Ascending aorta (tissue), 2 donors: Measurements from ENCODE around the gene TSPAN17. TPM values are rescaled to one million over a fixed set of nuclear protein-coding genes. Genes with fewer than 3 reads are reported as not detected.
A peak's percentile ranks its signal among the peaks of the same experiment; 100 is the strongest.

ENCODE experiments used
- DNase-seq, 2 donors: peaks; one replicate each; pipeline ENCODE4 v3.0.0-alpha.2; 2019; ENCODE audit warnings: low spot score in 2 of 2
- H3K27ac ChIP-seq, 2 donors: fragments of 200-600 bp; sonication (generic); one replicate each; pipeline ENCODE4 v1.5.1; 2016 to 2017; ENCODE audit warnings: mild to moderate bottlenecking in 1 of 2
- H3K27me3 ChIP-seq: fragments of 200-600 bp; sonication (generic); one replicate; pipeline ENCODE4 v1.5.1; 2017
- H3K36me3 ChIP-seq, 2 donors: fragments of 200-600 bp; sonication (generic); one replicate each; pipeline ENCODE4 v1.5.1; 2016
- H3K4me1 ChIP-seq, 2 donors: fragments of 200-600 bp; sonication (generic); one replicate each; pipeline ENCODE4 v1.5.1; 2016 to 2017; ENCODE audit warnings: mild to moderate bottlenecking in 1 of 2
- H3K4me3 ChIP-seq, 2 donors: fragments of 200-600 bp; sonication (generic); one replicate each; pipeline ENCODE4 v1.5.1; 2016 to 2017; ENCODE audit warnings: mild to moderate bottlenecking in 1 of 2
- H3K9me3 ChIP-seq, 2 donors: fragments of 200-600 bp; sonication (generic); one replicate each; pipeline ENCODE4 v1.5.1; 2016
- intact Hi-C: fragments of 100-400 bp; cut with DNase I; formaldehyde crosslinking; loops from one replicate; pipeline ENCODE4 v1.15.1; 2023
- total RNA-seq: library from RNA; depleted of rRNA; stranded (reverse); fragments of >200 nt; gene quantifications from one replicate; pipeline ENCODE4 v1.1.0, GENCODE V29; 2016
- TF ChIP-seq, protein P1 (sequence below), 3 experiments: fragments of 200-600 bp in 2 of 3; fragments of 450-650 bp in 1 of 3; sonication (generic) in 2 of 3; IDR thresholded peaks; one replicate each; pipeline ENCODE4 v1.5.1; 2016 to 2019; ENCODE audit warnings: antibody characterized with exemption in 3 of 3, mild to moderate bottlenecking in 1 of 3, moderate library complexity in 1 of 3

The TSPAN17 gene
- total RNA-seq, 1 donor from 2014 or later, result 32.7 TPM

DNA sequence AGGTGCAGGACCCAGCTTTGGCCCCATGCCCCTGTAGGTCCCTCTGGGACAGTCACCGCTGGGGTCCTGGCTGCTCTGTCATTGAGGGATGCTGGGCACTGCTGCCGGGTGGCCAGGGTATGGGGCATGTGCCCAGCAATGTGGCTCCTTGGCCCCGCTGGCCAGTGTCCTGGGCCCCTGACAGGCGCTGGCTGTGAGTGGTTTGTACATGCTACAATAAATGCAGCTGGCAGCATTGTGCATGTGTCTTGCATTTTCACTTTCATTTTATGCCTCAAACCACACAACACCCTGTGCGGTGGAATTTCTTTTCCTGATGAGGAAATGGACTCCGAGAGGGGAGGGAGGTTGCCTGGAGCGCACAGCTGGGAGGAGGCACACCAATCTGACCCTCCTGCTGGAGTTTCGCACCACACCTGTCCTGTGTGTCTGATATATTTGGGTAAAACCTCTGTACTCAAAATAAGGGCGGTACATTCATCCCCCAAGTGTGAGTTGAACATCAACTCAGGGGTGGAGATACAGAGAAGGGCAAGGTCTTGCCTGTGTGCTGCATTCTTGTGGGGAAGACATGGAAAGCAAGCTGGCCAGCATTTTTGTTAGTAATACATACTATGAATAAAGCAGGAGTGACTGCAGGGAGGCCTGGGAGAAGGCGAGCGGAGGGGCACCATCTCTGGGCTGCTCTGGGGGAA, 11.7 kb downstream of the TSPAN17 start:
- no peak overlapping the region for H3K27ac ChIP-seq
- no peak overlapping the region for H3K4me3 ChIP-seq

GRCh38 chr5:176659512-176659839, 12.2 kb downstream of the TSPAN17 start:
- Histone ChIP-seq H3K4me3 (no peak overlapping the region), H3K36me3 (peaks cover 9 to 25% of the 10 kb centered on the region in 2 donors), H3K4me1 (no peaks in the 10 kb centered on the region), H3K27ac (no peak overlapping the region), H3K9me3 (no peaks in the 10 kb centered on the region), H3K27me3 (no peaks in the 10 kb centered on the region)
- intact Hi-C loops, result loop anchor here (10.0 kb wide), 1 partner anchor 455 kb away; no protein-coding TSS in a partner anchor
- no peak for DNase-seq
- TF ChIP-seq, protein P1, sequence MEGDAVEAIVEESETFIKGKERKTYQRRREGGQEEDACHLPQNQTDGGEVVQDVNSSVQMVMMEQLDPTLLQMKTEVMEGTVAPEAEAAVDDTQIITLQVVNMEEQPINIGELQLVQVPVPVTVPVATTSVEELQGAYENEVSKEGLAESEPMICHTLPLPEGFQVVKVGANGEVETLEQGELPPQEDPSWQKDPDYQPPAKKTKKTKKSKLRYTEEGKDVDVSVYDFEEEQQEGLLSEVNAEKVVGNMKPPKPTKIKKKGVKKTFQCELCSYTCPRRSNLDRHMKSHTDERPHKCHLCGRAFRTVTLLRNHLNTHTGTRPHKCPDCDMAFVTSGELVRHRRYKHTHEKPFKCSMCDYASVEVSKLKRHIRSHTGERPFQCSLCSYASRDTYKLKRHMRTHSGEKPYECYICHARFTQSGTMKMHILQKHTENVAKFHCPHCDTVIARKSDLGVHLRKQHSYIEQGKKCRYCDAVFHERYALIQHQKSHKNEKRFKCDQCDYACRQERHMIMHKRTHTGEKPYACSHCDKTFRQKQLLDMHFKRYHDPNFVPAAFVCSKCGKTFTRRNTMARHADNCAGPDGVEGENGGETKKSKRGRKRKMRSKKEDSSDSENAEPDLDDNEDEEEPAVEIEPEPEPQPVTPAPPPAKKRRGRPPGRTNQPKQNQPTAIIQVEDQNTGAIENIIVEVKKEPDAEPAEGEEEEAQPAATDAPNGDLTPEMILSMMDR (IDR thresholded peaks at IDR 0.05), result no peak

More for the DNA sequence above, 11.7 kb downstream of the TSPAN17 start:
- intact Hi-C loops, result loop anchor here (10.0 kb wide), 1 partner anchor 456 kb away; no protein-coding TSS in a partner anchor
- DNase-seq, result no peak
- Histone ChIP-seq H3K9me3 (no peaks in the 10 kb centered on the region), H3K36me3 (peaks cover 10 to 30% of the 10 kb centered on the region in 2 donors), H3K27me3 (no peaks in the 10 kb centered on the region), H3K4me1 (no peaks in the 10 kb centered on the region)
- TF ChIP-seq, protein P1 (IDR thresholded peaks at IDR 0.05), result no peak

DNA sequence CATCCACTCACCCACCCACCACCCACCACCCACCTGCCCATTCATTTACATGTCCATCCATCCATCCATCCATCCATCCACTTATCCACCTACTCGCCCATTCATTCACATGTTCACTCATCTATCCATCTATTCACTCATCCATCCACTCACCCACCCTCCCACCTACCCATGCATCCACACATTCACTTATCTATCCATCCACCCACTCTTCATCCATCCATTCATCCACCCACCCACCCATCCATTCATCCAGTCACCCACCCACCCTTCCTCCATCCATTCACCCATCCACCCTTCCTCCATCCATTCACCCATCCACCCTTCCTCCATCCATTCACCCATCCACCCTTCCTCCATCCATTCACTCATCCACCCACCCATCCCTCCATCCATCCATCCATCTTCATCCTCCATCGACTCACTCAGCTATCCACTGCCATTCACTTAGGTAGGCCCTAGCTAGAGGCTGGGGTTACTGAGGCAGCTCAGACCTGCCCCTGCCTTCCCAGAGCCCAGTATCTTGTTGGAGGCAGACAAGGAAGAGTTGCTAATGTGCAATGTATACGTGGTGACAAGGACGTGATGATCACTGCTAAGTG, 12.7 kb downstream of the TSPAN17 start:
- H3K27ac ChIP-seq, result no peak overlapping the region
- no peaks in the 10 kb centered on the region for H3K9me3 ChIP-seq
- peaks cover 4 to 20% of the 10 kb centered on the region in 2 donors for H3K36me3 ChIP-seq
- H3K4me3 ChIP-seq, result no peak overlapping the region
- intact Hi-C loops, result loop anchor here (10.0 kb wide), 1 partner anchor 455 kb away; no protein-coding TSS in a partner anchor
- TF ChIP-seq, protein P1 (IDR thresholded peaks at IDR 0.05), result no peak
- DNase-seq, result no peak
- H3K27me3 ChIP-seq, result no peaks in the 10 kb centered on the region
- H3K4me1 ChIP-seq, result no peaks in the 10 kb centered on the region

- TF ChIP-seq, protein P1 (IDR thresholded peaks at IDR 0.05), result no peak
- Histone ChIP-seq H3K27me3 (no peaks in the 10 kb centered on the region), H3K27ac (no peak overlapping the region), H3K4me3 (no peak overlapping the region), H3K9me3 (no peaks in the 10 kb centered on the region), H3K4me1 (no peaks in the 10 kb centered on the region), H3K36me3 (peaks cover 0 to 16% of the 10 kb centered on the region in 2 donors)
- intact Hi-C loops, result no loop called here
- no peak for DNase-seq
These were observed 13.2 kb downstream of the TSPAN17 start for GRCh38 chr5:176660530-176660859.

DNA sequence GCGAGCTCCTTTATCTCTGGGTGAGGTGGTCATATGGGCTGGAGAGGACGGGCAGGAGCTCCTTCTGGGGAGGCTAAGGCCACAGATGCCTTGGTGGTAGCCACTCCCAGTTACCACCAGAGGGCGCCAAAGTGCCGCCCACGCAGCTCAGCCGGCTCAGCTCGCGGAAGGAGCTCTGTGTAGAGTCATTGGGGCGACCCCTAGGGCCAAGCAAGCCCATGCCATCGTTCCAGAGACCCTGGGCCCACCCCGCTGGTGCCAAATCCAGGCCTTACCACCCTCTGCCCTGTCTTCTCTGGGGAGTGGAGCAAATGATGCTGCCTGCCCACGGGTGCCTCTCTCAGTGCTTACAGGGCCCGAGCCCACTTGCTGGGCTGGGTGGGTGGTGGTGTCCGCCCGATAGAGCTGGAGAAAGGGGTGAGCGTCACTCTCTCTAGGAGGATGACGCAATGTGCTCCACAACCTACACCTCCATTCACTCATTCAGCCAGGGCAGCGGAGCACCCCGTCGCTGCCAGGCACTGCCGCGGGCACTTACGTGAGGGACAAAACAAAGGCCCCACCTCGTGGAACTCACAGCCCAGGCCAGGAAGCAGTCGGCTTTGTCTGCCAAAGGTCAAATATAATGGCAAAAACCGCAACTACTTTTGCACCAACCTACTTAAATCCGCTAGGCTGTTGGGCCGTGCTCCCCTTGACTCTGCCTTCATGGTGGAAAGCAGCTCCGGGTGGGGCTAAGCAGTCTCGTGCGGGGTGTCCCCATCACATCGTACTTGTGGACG, 13.8 kb downstream of the TSPAN17 start:
- Histone ChIP-seq H3K27ac (no peak overlapping the region), H3K4me3 (no peak overlapping the region), H3K4me1 (no peaks in the 10 kb centered on the region), H3K36me3 (peaks cover 0 to 13% of the 10 kb centered on the region in 2 donors), H3K27me3 (no peaks in the 10 kb centered on the region), H3K9me3 (no peaks in the 10 kb centered on the region)
- intact Hi-C loops, result no loop called here
- DNase-seq, result peak in 1 of 2 donors; percentile 77
- TF ChIP-seq, protein P1 (IDR thresholded peaks at IDR 0.05), result peak; percentile 86 to 97 (median 93)
